Neural progenitor cell (in vitro differentiated cells): ENCODE results near the gene MAPK9.

ENCODE experiments used
- EZH2 ChIP-seq: fragments of 200-600 bp; sonication (generic); IDR thresholded peaks from 2 replicates; pipeline ENCODE4 v1.6.1; 2017; ENCODE audit warnings: antibody characterized with exemption, mild to moderate bottlenecking, moderate library complexity
- EZH2phosphoT487 ChIP-seq: fragments of 200-600 bp; sonication (generic); IDR thresholded peaks from 2 replicates; pipeline ENCODE4 v1.6.1; 2017; ENCODE audit warnings: antibody characterized with exemption
- TF ChIP-seq, protein P1 (sequence below): fragments of 200-600 bp; sonication (generic); IDR thresholded peaks from 2 replicates; pipeline ENCODE4 v1.5.1; 2017; ENCODE audit warnings: antibody characterized with exemption, mild to moderate bottlenecking

DNA sequence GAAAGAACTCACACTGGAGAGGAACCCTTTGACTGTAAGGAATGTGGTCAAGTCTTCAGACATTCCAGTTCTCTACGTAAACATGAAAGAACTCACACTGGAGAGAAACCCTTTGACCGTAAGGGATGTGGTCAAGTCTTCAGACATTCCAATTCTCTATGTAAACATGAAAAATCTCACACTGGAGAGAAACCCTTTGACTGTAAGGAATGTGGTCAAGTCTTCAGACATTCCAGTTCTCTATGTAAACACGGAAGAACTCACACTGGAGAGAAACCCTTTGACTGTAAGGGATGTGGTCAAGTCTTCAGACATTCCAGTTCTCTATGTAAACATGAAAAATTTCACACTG, 32.6 kb downstream of the MAPK9 start:
- TF ChIP-seq, protein P1, sequence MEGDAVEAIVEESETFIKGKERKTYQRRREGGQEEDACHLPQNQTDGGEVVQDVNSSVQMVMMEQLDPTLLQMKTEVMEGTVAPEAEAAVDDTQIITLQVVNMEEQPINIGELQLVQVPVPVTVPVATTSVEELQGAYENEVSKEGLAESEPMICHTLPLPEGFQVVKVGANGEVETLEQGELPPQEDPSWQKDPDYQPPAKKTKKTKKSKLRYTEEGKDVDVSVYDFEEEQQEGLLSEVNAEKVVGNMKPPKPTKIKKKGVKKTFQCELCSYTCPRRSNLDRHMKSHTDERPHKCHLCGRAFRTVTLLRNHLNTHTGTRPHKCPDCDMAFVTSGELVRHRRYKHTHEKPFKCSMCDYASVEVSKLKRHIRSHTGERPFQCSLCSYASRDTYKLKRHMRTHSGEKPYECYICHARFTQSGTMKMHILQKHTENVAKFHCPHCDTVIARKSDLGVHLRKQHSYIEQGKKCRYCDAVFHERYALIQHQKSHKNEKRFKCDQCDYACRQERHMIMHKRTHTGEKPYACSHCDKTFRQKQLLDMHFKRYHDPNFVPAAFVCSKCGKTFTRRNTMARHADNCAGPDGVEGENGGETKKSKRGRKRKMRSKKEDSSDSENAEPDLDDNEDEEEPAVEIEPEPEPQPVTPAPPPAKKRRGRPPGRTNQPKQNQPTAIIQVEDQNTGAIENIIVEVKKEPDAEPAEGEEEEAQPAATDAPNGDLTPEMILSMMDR, result no peak
- TF ChIP-seq EZH2 (no peak), EZH2phosphoT487 (no peak)
